Stimulated activated naive CD4-positive, alpha-beta T cell treated with Interleukin-2 at 50 U/mL for 16 hours (primary cell): Measurements from ENCODE around the gene RNU5B-1.
A peak's percentile ranks its signal among the peaks of the same experiment; 100 is the strongest.
"Not testable (repeated sequence)": the region's sequence is repeated elsewhere in the genome, so short reads cannot be mapped to it uniquely, and the experiment has no call there.

Experiments
- DNase-seq: peaks from one replicate; lab custom pipeline; 2025; lab: John Stamatoyannopoulos, UW

RNU5B-1 gene

DNA sequence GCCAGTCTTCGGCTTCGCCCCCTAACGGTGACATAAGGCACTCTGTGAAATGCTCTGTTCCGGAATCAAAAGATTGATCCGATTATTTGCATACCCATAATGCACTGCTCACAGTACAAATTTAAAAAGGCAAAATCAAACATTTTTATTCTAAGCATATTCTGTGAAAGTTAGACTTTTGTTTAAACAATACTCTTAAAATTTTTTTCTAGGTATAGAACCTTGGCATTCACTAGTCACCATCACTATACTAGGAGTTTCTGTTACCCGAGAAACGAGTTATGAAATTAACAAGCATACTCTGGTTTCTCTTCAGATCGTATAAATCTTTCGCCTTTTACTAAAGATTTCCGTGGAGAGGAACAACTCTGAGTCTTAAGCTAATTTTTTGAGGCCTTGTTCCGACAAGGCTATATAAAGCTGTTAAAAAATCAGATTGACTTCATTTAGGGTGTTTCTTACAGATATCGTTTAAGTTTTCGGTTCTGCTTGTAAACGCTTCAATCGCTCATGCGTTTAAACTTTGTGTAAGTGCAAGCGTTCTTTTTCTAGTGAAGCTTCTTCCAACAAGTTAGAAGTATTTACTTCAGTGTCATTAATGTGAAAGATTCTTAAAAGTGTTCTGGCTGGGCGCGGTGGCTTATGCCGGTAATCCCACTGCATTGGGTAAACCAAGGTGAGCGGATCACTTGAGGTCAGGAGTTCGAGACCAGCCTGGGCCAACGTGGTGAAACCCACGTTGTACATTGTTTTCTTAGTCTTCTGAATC, at the start of gene RNU5B-1:
TSS of gene RNU5B-1 (plus strand) at position 297 of the 769 bp plus-strand sequence.
- DNase-seq, result peak; percentile 77

- DNase-seq, result no peak
Observed at GRCh38 chr15:65254758-65255157, 49.7 kb upstream of the RNU5B-1 start.

- DNase-seq, result no peak
Observed at GRCh38 chr15:65255486-65256140, 48.9 kb upstream of the RNU5B-1 start.

DNA sequence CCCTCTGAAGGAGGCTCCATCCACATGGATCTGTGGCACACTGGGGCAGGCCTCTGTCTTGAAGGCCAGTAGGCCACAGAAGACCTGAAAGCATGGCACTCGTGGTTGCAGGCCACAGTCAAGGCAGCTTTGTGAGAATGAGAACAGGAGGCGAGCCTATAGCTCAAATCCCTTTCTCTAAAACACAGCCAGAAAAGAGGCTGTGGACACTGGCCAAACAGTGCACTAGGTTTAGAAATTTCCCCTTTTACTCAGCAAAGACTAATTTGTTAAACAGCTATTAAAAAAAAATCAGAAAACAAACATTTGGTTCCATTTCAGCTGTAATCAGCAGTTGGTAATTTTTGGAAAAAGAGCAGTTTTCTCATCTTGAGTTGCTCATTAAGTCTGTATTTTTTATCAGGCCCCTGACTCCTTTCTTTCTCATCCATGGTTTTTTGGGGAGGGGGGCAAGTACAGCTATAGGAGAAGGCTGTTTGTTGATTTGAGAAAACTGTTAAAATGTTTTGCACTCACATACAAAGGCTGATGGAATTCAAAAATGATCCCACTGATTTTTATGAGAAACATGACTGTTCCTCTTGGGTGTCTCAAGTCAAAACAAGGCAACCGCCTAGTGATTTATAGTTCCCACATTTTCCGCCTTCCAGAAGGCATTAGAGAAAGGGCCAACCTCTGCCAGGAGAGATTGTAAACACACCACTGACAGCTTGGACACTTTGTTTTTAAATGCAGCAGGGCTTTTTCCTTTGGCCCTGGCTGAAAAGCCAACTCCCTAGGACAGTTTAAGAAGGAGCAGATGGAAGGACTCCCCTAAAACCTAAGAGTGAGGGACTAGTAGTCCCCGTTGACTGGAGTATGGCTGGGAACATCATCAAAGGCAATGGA, 45.9 kb upstream of the RNU5B-1 start:
- DNase-seq, result no peak

DNA sequence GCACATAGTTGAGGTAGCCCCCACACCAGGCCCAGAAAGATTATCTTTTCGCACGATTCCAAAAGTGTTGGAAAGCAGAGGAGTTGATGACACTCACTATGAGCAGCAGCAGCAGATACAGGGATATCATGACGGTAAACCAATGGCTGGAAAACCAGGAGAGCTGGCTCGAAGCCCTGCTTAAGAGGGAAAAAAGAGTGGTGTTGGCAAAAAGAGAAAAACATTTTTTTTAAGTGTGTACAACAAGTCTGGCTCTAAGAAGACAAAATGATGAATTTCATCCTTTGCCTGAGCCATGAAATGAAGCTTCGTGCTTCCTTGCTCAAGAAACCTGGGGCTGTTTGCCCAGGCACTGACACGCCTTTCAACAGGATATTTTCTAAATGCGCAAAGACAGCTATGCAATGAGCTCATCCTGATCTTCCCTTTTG, 45.1 kb upstream of the RNU5B-1 start:
- no peak for DNase-seq

- no peak for DNase-seq
Observed at GRCh38 chr15:65260968-65261367, 43.5 kb upstream of the RNU5B-1 start.

GRCh38 chr15:65263313-65263712, 41.2 kb upstream of the RNU5B-1 start:
- DNase-seq, result no peak

DNA sequence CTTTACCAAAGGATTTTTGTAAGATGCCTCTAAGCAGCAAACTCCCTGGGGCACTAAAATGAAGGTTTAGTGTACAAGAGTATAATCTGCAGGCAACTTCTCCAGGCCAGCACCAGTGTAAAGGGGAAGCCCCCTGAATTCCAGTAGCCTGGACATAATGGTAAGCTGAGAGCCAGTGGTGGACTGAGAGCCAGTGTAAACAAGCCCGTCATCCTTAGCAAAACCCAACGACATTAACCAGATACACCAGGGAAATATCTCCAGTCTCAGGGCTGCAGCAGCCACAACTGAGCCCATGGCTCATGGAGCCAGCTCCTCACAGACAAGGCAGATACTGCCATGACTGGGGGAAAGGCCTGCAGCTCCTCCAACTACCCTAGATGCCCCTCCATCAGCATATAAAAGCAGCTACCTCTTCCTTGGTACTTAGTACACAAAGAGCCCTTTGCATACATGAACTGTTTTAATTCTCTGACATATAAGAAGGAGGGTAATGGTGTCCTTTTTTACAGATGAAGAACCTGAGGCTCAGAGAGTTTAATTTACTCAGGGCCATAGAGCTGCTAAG, 39.5 kb upstream of the RNU5B-1 start:
- no peak for DNase-seq

DNA sequence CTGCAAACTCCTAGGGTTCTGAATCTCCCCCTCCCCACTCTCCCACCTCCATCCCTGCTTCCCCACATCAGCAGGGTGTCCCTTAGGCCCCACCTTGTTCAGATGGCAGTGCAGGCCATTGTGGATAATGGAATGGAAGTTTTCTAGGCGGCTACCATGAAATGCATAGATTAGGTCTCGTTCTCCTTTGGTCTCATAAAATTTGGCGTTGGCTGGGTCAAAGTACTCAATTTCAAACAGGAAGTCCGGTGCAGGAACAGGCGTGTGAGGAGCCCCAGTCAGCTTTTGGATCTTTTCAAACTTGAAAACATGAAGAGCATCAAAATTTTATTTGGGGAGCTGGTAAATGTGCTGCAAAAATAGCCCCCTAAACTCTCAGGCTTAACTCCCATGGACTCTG, 38.0 kb upstream of the RNU5B-1 start:
- no peak for DNase-seq

DNA sequence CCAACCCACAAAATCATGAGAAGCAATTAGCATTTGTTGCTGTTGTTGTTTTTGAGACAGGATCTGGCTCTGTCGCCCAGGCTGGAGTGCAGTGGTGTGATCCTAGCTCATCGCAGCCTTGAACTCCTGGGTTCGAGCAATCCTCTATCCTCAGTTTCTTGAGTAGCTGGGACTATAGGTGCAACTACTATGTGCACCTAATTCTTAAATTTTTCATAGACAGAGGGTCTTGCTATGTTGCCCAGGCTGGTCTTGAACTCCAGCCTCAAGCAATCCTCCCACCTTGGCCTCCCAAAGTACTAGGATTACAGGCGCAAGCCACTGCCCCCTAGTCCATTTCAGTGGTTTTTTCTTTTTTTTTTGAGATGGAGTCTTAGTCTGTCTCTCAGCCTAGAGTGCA, 36.1 kb upstream of the RNU5B-1 start:
- no peak for DNase-seq

GRCh38 chr15:65270811-65271545, 33.5 kb upstream of the RNU5B-1 start:
- not testable (repeated sequence) for DNase-seq

- no peak for DNase-seq
Observed at GRCh38 chr15:65275104-65275727, 29.3 kb upstream of the RNU5B-1 start.

DNA sequence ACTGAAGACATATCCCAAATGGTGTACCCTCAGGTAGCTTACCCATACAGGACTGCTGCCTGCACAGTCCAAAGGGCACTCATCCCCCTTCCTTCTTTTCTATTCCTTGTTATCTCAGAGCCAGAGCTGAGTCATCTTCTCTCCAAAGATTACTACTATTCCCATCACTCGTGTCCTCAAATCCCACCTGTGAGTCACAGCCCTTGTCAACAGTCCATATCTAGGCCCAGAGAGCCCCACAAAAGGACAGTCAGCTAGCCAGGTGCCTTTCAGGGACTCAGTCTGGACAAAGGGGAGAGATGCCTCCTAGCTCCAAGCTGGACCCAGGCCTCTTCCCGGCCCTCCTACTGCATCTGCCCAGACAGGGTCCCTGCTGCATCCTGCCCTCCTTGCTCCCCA, 28.8 kb upstream of the RNU5B-1 start:
- DNase-seq, result no peak

DNA sequence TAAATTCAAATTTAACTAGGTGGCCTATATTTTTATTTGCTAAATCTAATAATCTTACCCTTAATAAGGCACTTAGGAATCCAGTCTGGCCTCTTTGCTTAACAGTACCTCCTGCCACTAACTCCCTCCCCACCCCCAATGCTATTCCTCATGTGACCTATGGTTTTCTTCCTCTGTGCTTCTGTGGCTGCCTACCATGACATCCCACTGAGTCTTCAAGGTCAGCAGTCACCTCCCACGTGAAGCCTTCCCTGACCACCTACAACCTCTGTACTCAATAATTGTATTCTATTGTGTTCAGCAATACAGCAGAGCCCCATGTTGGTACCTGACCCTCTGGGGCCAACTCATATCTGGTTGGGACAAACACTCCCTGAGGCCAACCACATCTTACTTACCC, 27.5 kb upstream of the RNU5B-1 start:
- DNase-seq, result no peak

DNA sequence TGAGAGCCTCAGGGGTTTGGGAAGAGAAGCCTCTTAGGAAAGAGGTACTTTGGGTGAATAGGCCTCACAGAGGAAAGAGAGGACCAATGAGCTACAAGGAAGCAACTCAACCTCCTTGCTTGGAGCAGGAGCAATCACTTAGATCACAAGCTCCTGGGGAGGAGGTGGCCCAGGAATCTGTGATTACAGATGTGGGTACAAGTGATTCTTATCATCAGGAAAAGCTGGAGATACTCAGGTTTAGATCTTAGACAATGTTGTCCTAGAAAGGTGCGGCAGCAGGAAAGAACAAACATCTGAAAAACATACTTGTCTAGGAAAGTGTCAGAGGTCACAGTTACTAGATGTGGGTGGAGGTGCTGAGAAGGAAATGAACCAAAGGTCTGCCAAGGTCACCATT, 26.0 kb upstream of the RNU5B-1 start:
- DNase-seq, result no peak

GRCh38 chr15:65285291-65286068, 19.0 kb upstream of the RNU5B-1 start:
- DNase-seq, result no peak

GRCh38 chr15:65286069-65286703, 18.3 kb upstream of the RNU5B-1 start:
- no peak for DNase-seq

- peak; percentile 91 for DNase-seq
Observed at GRCh38 chr15:65286704-65287519, 17.6 kb upstream of the RNU5B-1 start, which contains the start of gene PARP16. Gene PARP16 (minus strand): TSS chr15:65286883. CDS start chr15:65286426, 457 bp downstream.

- DNase-seq, result no peak
Observed at GRCh38 chr15:65287520-65287855, 17.0 kb upstream of the RNU5B-1 start.
